NCI-H2196 treated with DMSO at 0.1 percent for 48 hours (cell line): ENCODE measurements around the gene OASL.

Experiments used
- DNase-seq: peaks from one replicate; lab custom pipeline; 2025; ENCODE audit not compliant: unreplicated experiment; lab: John Stamatoyannopoulos, UW

OASL gene

GRCh38 chr12:121015825-121016766, 22.9 kb downstream of the OASL start, which contains the start of gene C12orf43:
C12orf43 (minus strand) TSS chr12:121016487; CDS start chr12:121016474, 13 bp downstream.
- DNase-seq = peak; percentile 86

- no peak for DNase-seq
These were observed 25.3 kb downstream of the OASL start for GRCh38 chr12:121013715-121014114.

GRCh38 chr12:121011820-121012219, 27.2 kb downstream of the OASL start:
- DNase-seq = no peak

GRCh38 chr12:121010860-121011259, 28.2 kb downstream of the OASL start:
- no peak for DNase-seq

GRCh38 chr12:121009741-121010140, 29.3 kb downstream of the OASL start:
- peak; percentile 18 for DNase-seq

GRCh38 chr12:121008347-121009098, 30.5 kb downstream of the OASL start:
- DNase-seq = no peak

- DNase-seq = peak; percentile 41
These were observed 33.7 kb downstream of the OASL start for GRCh38 chr12:121005346-121005815.

- DNase-seq = no peak
These were observed 34.7 kb downstream of the OASL start for GRCh38 chr12:121004253-121004815.

GRCh38 chr12:121003650-121004049, 35.4 kb downstream of the OASL start:
- no peak for DNase-seq

GRCh38 chr12:121001841-121002483, 37.1 kb downstream of the OASL start:
- no peak for DNase-seq

GRCh38 chr12:121001060-121001459, 38.0 kb downstream of the OASL start:
- no peak for DNase-seq

GRCh38 chr12:121000530-121000929, 38.5 kb downstream of the OASL start:
- no peak for DNase-seq

- DNase-seq = no peak
These were observed 39.6 kb downstream of the OASL start for GRCh38 chr12:120999191-121000120.

GRCh38 chr12:120998435-120998834, 40.6 kb downstream of the OASL start:
- DNase-seq = no peak

GRCh38 chr12:120997448-120997847, 41.6 kb downstream of the OASL start:
- DNase-seq = no peak

GRCh38 chr12:120996133-120996746, 42.8 kb downstream of the OASL start:
- no peak for DNase-seq

GRCh38 chr12:120994589-120995337, 44.3 kb downstream of the OASL start:
- DNase-seq = no peak

GRCh38 chr12:120994059-120994458, 45.0 kb downstream of the OASL start:
- DNase-seq = no peak

GRCh38 chr12:120993496-120993895, 45.5 kb downstream of the OASL start:
- DNase-seq = no peak
